IMR-90 (cell line): Measurements from ENCODE around the gene JAKMIP1. TPM values are rescaled to one million over a fixed set of nuclear protein-coding genes. Genes with fewer than 3 reads are reported as not detected.

Source experiments
- ATAC-seq: fragments of 200-7000 bp; cut with Tn5 transposase; 2 replicates; pipeline ENCODE4 v1.9.1; 2020; ENCODE audit warnings: low read depth, mild to moderate bottlenecking, moderate library complexity
- BruUV-seq: library from RNA; stranded (reverse); fragments of 400-500 nt; replicated peaks from 2 replicates; lab custom pipeline; 2021; lab: Mats Ljungman, UMichigan
- CTCF ChIA-PET: fragments of 300-600 bp; formaldehyde crosslinking; extraction: SDS; loops from one replicate; lab custom pipeline; 2021; ENCODE audit warnings: antibody characterized with exemption; lab: Yijun Ruan, JAX
- POLR2A ChIA-PET: fragments of 300-600 bp; sonication (Branson Sonifier 250); formaldehyde crosslinking; loops from one replicate; lab custom pipeline; 2022; ENCODE audit warnings: antibody characterized with exemption; ENCODE audit not compliant: unreplicated experiment; lab: Charles Lee
- DNase-seq: peaks from one replicate; pipeline ENCODE4 v3.0.0; 2013
- H2AFZ ChIP-seq: replicated peaks from 2 replicates; pipeline ENCODE3; 2013; ENCODE audit warnings: low read length, mild to moderate bottlenecking; ENCODE audit not compliant: poor library complexity
- H2AK5ac ChIP-seq: 2 replicates; pipeline ENCODE4 v1.6.1; 2013; ENCODE audit warnings: low read depth, low read length, inconsistent platforms
- H2AK9ac ChIP-seq: replicated peaks from 2 replicates; pipeline ENCODE3; 2013; ENCODE audit warnings: mild to moderate bottlenecking, low read depth, low read length, moderate library complexity; ENCODE audit not compliant: poor library complexity
- H2BK120ac ChIP-seq: 2 replicates; pipeline ENCODE4 v1.6.1; 2013; ENCODE audit warnings: low read depth, low read length, inconsistent platforms
- H2BK15ac ChIP-seq: 3 replicates; pipeline ENCODE4 v1.6.1; 2013; ENCODE audit warnings: low read depth, low read length, inconsistent platforms
- H2BK20ac ChIP-seq: 2 replicates; pipeline ENCODE4 v1.6.1; 2013; ENCODE audit warnings: low read depth, mild to moderate bottlenecking, inconsistent platforms, low read length, moderate library complexity
- H2BK5ac ChIP-seq: 2 replicates; pipeline ENCODE4 v1.6.1; 2013; ENCODE audit warnings: mild to moderate bottlenecking, low read depth, low read length, inconsistent platforms; ENCODE audit not compliant: poor library complexity, severe bottlenecking
- H3K14ac ChIP-seq: replicated peaks from 2 replicates; pipeline ENCODE4 v1.6.1; 2013; ENCODE audit warnings: low read depth, low read length, inconsistent platforms
- H3K18ac ChIP-seq: 2 replicates; pipeline ENCODE4 v1.6.1; 2013; ENCODE audit warnings: low read depth, low read length, control low read depth
- H3K23ac ChIP-seq: 2 replicates; pipeline ENCODE4 v1.6.1; 2013; ENCODE audit warnings: low read depth, low read length, inconsistent platforms
- H3K27ac ChIP-seq: 2 replicates; pipeline ENCODE4 v1.5.1; 2013; ENCODE audit warnings: mild to moderate bottlenecking, control low read depth, low read length; ENCODE audit not compliant: insufficient read depth
- H3K27me3 ChIP-seq: 2 replicates; pipeline ENCODE4 v1.6.1; 2013; ENCODE audit warnings: low read length; ENCODE audit not compliant: control insufficient read depth, insufficient read depth
- H3K36me3 ChIP-seq: 2 replicates; pipeline ENCODE4 v1.6.1; 2013; ENCODE audit warnings: low read length, mixed read lengths; ENCODE audit not compliant: control insufficient read depth, insufficient read depth
- H3K4ac ChIP-seq: 2 replicates; pipeline ENCODE4 v1.6.1; 2013; ENCODE audit warnings: low read depth, low read length, inconsistent platforms
- H3K4me1 ChIP-seq: 2 replicates; pipeline ENCODE4 v1.6.1; 2013; ENCODE audit warnings: low read length, mixed read lengths; ENCODE audit not compliant: control insufficient read depth, insufficient read depth
- H3K4me2 ChIP-seq: 2 replicates; pipeline ENCODE4 v1.6.1; 2013; ENCODE audit warnings: low read depth, mild to moderate bottlenecking, control low read depth, low read length, moderate library complexity
- H3K4me3 ChIP-seq: 2 replicates; pipeline ENCODE4 v1.5.1; 2013; ENCODE audit warnings: low read depth, mild to moderate bottlenecking, control low read depth, low read length, moderate library complexity; ENCODE audit not compliant: insufficient read depth
- H3K56ac ChIP-seq: 2 replicates; pipeline ENCODE4 v1.6.1; 2013; ENCODE audit warnings: low read length, inconsistent platforms; ENCODE audit not compliant: insufficient read depth; ENCODE audit errors: extremely low read depth
- H3K79me1 ChIP-seq, 2 experiments: 2 replicates each; pipeline ENCODE4 v1.6.1; 2013; ENCODE audit warnings: low read length in 2 of 2, inconsistent platforms in 1 of 2, low read depth in 1 of 2
- H3K9ac ChIP-seq: 2 replicates; pipeline ENCODE4 v1.6.1; 2013; ENCODE audit warnings: low read depth, low read length, control low read depth
- H3K9me1 ChIP-seq: 2 replicates; pipeline ENCODE4 v1.6.1; 2013; ENCODE audit warnings: low read length, inconsistent platforms; ENCODE audit not compliant: insufficient read depth
- H3K9me3 ChIP-seq: 2 replicates; pipeline ENCODE4 v1.6.1; 2013; ENCODE audit warnings: low read length; ENCODE audit not compliant: control insufficient read depth, insufficient read depth
- H4K20me1 ChIP-seq: 2 replicates; pipeline ENCODE4 v1.6.1; 2013; ENCODE audit warnings: low read length, inconsistent platforms; ENCODE audit not compliant: insufficient read depth
- H4K5ac ChIP-seq: 2 replicates; pipeline ENCODE4 v1.6.1; 2013; ENCODE audit warnings: mild to moderate bottlenecking, low read depth, low read length, control low read depth
- H4K8ac ChIP-seq, 2 experiments: 2 replicates each; pipeline ENCODE4 v1.6.1; 2013; ENCODE audit warnings: low read depth in 2 of 2, low read length in 2 of 2, control low read depth in 1 of 2, inconsistent platforms in 1 of 2
- H4K91ac ChIP-seq: 2 replicates; pipeline ENCODE4 v1.6.1; 2013; ENCODE audit warnings: low read depth, low read length, inconsistent platforms; ENCODE audit not compliant: insufficient read depth
- BHLHE40 ChIP-seq: fragments of 150-350 bp; IDR thresholded peaks from 2 replicates; pipeline ENCODE4 v1.6.1; 2016; ENCODE audit warnings: mild to moderate bottlenecking, low read depth, low read length
- CEBPB ChIP-seq: IDR thresholded peaks from 2 replicates; pipeline ENCODE4 v1.6.1; 2012; ENCODE audit warnings: low read depth, low read length, improper control_type of control experiment
- CHD1 ChIP-seq: IDR thresholded peaks from 2 replicates; pipeline ENCODE4 v1.6.1; 2012; ENCODE audit warnings: low read depth, low read length, improper control_type of control experiment
- ELK1 ChIP-seq: fragments of 150-350 bp; IDR thresholded peaks from 2 replicates; pipeline ENCODE4 v1.6.1; 2016; ENCODE audit warnings: low read depth, mild to moderate bottlenecking, low read length, moderate library complexity, borderline replicate concordance
- FOS ChIP-seq: fragments of 150-350 bp; IDR thresholded peaks from 2 replicates; pipeline ENCODE4 v1.6.1; 2016; ENCODE audit warnings: low read depth, low read length
- MAFK ChIP-seq: IDR thresholded peaks from 2 replicates; pipeline ENCODE4 v1.6.1; 2012; ENCODE audit warnings: low read depth, low read length, improper control_type of control experiment
- MAZ ChIP-seq: IDR thresholded peaks from 2 replicates; pipeline ENCODE4 v1.6.1; 2012; ENCODE audit warnings: low read depth, mild to moderate bottlenecking, low read length, improper control_type of control experiment, moderate library complexity, borderline replicate concordance
- NFE2L2 ChIP-seq: fragments of 150-350 bp; IDR thresholded peaks from 2 replicates; pipeline ENCODE4 v1.6.1; 2016; ENCODE audit warnings: low read depth, mild to moderate bottlenecking, low read length
- POLR2A ChIP-seq: IDR thresholded peaks from 2 replicates; pipeline ENCODE4 v1.6.1; 2012; ENCODE audit warnings: mild to moderate bottlenecking, low read depth, low read length
- RAD21 ChIP-seq: IDR thresholded peaks from 2 replicates; pipeline ENCODE4 v1.6.1; 2012; ENCODE audit warnings: low read length, improper control_type of control experiment
- RCOR1 ChIP-seq: IDR thresholded peaks from 2 replicates; pipeline ENCODE4 v1.6.1; 2012; ENCODE audit warnings: mild to moderate bottlenecking, low read length, improper control_type of control experiment; ENCODE audit not compliant: insufficient replicate concordance
- WGBS, 2 experiments: methylation state at CpG; one replicate each; pipeline versions ENCODE4 v1.1.5 to v1.1.7; 2013; ENCODE audit warnings: missing lambda C conversion rate in 2 of 2; ENCODE audit not compliant: insufficient read length in 1 of 2; ENCODE audit errors: extremely low coverage in 2 of 2; 5-methylcytosine and 5-hydroxymethylcytosine counted together
- dilution Hi-C: fragments of 300-500 bp; cut with HindIII; formaldehyde crosslinking; loops from one replicate; pipeline ENCODE4 v1.14.3; 2018; ENCODE audit warnings: low sequenced_read_pairs; ENCODE audit not compliant: unreplicated experiment
- in situ Hi-C: fragments of 300-500 bp; cut with MboI; formaldehyde crosslinking; loops from 3 replicates; pipeline ENCODE4 v1.14.3; 2019; ENCODE audit warnings: low sequenced_read_pairs, inconsistent platforms, mixed read lengths
- intact Hi-C: fragments of 100-400 bp; cut with micrococcal nuclease; formaldehyde crosslinking; loops from 2 replicates; pipeline ENCODE4 v1.10.0; 2022
- polyA plus RNA-seq, 3 experiments: library from polyadenylated mRNA; depleted of rRNA; stranded (reverse); fragments of >200 nt; gene quantifications; 2 replicates each; pipeline ENCODE4 v1.2.3, GENCODE V29; 2012; ENCODE audit warnings: low replicate concordance in 1 of 3
- total RNA-seq: library from RNA; depleted of rRNA; stranded (reverse); fragments of >200 nt; gene quantifications from 2 replicates; pipeline ENCODE4 v1.2.3, GENCODE V29; 2012
- TF ChIP-seq, protein P1 (sequence below): conservative IDR thresholded peaks from 2 replicates; pipeline ENCODE4 v1.5.1; 2012; ENCODE audit warnings: mild to moderate bottlenecking, low read depth, low read length, improper control_type of control experiment
- TF ChIP-seq, protein P2 (sequence below): fragments of 150-350 bp; IDR thresholded peaks from 2 replicates; pipeline ENCODE4 v1.6.1; 2017; ENCODE audit warnings: mild to moderate bottlenecking, antibody characterized with exemption, low read length, low read depth

Gene JAKMIP1
- total and polyA plus RNA-seq, 2 of the 4 experiments (the other 2 are of a cell fraction): not detected

GRCh38 chr4:6008092-6008551, 192.2 kb downstream of the JAKMIP1 start:
- Histone ChIP-seq H3K23ac (no peak overlapping the region), H3K27ac (no peak overlapping the region), H2AK5ac (no peak overlapping the region), H4K5ac (no peak overlapping the region), H4K91ac (no peak overlapping the region), H3K9me3 (0 out of 2 replicates have a peak, but pooled peaks cover 3% of the 10 kb centered on the region), H4K20me1 (no peaks in the 10 kb centered on the region), H3K27me3 (no peaks in the 10 kb centered on the region), H3K9me1 (no peaks in the 10 kb centered on the region), H3K9ac (no peak overlapping the region), H3K79me1 (no peaks in the 10 kb centered on the region), H3K18ac (no peak overlapping the region), H3K36me3 (no peaks in the 10 kb centered on the region), H3K4me3 (no peak overlapping the region), H2AK9ac (no peak overlapping the region), H2AFZ (no peak overlapping the region), H3K4me2 (no peak overlapping the region), H2BK20ac (no peak overlapping the region), H2BK15ac (no peak overlapping the region), H3K4ac (no peak overlapping the region), H3K4me1 (no peaks in the 10 kb centered on the region), H3K56ac (no peak overlapping the region), H2BK120ac (no peak overlapping the region), H2BK5ac (no peak overlapping the region), H4K8ac (no peak overlapping the region), H3K14ac (no peak overlapping the region)
- intact Hi-C loops (no loop called here), in situ Hi-C loops (no loop called here), dilution Hi-C loops (no loop called here)
- ChIA-PET CTCF (interaction anchor here (1.3 kb wide), 1 partner anchor 12 kb away, joined by 5 read pairs; no protein-coding TSS in a partner anchor), POLR2A (no interaction called here)
- DNase-seq (no peak), ATAC-seq (no peak)
- BruUV-seq: no TSS peak
- 37% methylated on average over 43 of the region's 54 CpGs; no CpG with 5 or more reads in 1 of the 2 experiments for WGBS, 2 experiments
- TF ChIP-seq FOS (no peak), MAZ (no peak), MAFK (no peak), RAD21 (no peak), CHD1 (no peak), NFE2L2 (no peak), RCOR1 (no peak), CEBPB (no peak), BHLHE40 (no peak), POLR2A (no peak), ELK1 (no peak)
- TF ChIP-seq, protein P1, sequence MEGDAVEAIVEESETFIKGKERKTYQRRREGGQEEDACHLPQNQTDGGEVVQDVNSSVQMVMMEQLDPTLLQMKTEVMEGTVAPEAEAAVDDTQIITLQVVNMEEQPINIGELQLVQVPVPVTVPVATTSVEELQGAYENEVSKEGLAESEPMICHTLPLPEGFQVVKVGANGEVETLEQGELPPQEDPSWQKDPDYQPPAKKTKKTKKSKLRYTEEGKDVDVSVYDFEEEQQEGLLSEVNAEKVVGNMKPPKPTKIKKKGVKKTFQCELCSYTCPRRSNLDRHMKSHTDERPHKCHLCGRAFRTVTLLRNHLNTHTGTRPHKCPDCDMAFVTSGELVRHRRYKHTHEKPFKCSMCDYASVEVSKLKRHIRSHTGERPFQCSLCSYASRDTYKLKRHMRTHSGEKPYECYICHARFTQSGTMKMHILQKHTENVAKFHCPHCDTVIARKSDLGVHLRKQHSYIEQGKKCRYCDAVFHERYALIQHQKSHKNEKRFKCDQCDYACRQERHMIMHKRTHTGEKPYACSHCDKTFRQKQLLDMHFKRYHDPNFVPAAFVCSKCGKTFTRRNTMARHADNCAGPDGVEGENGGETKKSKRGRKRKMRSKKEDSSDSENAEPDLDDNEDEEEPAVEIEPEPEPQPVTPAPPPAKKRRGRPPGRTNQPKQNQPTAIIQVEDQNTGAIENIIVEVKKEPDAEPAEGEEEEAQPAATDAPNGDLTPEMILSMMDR: no peak
- TF ChIP-seq, protein P2, sequence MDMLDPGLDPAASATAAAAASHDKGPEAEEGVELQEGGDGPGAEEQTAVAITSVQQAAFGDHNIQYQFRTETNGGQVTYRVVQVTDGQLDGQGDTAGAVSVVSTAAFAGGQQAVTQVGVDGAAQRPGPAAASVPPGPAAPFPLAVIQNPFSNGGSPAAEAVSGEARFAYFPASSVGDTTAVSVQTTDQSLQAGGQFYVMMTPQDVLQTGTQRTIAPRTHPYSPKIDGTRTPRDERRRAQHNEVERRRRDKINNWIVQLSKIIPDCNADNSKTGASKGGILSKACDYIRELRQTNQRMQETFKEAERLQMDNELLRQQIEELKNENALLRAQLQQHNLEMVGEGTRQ: no peak
